NCI-H2171 treated with DMSO at 0.1 percent for 48 hours (cell line): ENCODE results near the gene CXCL8.

Experiments
- DNase-seq: peaks from one replicate; lab custom pipeline; 2025; lab: John Stamatoyannopoulos, UW

Gene CXCL8

DNA sequence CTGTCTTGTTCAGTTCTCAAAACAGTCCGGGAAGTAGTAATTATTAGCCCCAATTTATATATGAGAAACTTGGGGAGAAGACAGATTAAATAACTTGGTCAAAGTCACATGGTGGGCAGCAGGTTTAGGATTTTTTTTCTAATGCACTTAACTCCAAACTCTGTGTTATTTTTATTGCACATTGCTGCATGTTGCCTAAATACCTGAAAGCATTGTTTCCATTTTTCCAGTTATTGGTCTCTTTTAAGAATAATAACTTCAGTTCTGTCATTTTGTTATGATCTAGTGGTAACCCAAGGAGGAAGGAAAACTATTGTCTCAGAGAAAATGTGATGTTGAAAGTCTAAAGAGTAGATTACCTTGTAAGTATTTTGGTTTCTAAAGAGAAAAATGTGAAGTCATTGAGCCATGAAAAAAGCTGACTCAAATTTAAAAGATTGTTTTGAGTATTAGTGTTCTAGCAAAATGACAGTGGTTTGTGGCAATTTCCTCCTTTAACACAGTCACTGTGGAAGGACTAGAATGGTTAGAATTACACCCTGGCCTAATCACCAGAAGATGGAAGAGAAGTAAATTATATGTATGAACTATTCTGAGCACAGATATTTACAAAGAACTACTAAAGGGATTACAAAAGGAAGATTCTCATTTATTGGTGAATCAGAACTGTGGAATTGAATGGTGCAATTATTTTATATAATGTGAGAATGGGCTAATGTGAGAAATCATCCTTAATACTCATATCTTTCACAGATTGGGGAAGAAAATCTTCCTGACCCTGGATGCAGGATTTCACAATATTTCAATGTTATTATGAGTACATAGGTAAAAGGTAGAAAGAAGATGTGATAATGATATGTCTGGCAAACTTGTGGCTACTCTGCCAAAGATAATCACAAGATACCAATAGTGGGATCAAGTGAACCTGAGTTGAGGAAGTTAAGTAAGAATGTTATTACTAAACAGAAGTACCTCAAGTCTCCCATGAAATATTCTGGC lies 21.7 kb upstream of the CXCL8 start:
- DNase-seq, result no peak

DNA sequence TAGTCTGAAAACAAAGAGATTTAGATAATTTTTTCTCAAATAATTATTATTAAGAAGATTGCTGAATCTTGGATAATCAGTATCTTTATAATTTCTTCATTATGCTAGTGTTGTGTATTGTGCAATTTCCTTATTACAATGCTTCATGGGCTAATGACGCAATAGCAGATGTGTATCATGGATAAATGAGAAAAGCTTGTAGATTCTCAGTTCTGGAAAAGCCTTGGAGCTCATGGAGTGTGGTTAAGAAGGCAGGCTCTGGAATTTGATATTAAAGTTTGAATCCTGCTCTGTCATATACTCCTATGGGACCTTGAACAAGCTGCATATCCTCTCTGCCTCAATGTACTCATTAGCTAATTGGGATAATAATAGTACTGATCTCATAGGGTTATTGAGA lies 18.9 kb upstream of the CXCL8 start:
- DNase-seq, result no peak

DNA sequence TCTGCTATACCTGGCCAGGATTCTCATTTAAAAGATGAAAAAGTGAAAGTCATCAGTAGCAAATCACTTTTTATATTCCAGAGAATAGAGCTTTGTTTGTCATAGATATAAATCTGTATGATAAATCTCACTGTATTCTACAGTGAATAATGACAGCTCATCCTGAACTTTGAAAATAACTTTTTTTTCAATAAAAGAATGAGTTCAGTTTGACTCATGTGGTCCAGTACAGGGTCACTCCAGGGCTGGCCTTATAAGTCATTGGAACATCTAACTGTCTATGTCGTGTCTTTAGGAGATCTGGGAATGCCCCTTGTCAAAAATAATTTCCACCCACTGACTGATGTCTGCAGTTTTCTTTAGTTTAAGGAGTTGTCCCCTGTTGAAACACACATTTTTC lies 18.5 kb upstream of the CXCL8 start:
- no peak for DNase-seq

DNA sequence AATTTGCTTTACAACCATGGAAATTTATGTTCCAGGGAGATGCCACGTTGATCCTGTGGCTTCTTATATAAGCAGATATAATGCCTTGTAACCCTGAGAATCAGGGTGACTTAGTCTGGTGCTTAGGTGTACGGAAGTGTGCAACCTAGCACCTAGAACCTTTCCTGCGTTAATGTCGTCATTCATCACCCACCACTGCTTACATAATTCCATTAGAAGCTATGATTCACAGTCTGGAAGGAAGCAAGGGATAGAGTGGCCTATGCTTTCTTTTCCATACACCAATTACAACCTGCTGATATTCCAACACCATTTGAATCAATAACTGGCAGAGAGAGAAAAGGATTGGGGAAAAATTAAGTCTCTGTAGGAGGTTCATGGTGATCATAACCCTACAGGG lies 17.3 kb upstream of the CXCL8 start:
- no peak for DNase-seq

DNA sequence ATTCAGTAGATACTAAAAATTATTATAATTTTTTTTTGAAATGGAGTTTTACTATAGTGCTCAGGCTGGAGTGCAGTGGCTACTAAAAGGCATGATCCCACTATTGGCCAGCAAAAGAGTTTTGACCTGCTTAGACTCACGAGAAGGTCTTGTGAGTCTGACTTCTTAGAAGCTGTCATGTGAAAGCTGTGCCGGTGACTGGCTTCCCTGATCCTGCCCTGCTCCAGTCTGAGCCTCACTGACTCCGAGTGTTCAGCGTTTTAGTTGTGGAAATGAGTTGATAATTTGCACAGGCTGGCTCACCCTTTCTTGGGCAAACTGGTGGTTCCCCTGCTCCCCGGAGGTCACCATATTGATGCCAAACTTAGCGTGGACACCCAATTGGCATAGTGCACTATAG lies 16.4 kb upstream of the CXCL8 start:
- no peak for DNase-seq

DNA sequence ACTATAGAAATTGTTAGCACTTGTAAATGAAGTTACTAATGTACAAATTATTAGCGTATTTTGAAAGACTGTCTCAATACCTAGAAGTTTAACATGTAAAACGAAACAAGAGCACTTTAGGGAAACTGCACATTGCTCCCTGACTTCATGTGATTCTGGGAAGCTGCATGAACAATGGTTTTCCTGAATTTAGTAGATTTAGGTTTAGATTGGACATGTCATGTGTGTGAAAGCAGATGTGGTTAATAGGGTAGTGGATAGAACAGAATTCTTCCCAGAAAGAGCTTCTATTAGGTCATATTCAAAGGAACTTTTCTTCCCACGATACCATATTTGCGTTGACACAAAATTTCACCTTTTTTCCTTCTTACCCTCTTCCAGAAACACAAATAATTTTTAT lies 14.9 kb upstream of the CXCL8 start:
- no peak for DNase-seq

DNA sequence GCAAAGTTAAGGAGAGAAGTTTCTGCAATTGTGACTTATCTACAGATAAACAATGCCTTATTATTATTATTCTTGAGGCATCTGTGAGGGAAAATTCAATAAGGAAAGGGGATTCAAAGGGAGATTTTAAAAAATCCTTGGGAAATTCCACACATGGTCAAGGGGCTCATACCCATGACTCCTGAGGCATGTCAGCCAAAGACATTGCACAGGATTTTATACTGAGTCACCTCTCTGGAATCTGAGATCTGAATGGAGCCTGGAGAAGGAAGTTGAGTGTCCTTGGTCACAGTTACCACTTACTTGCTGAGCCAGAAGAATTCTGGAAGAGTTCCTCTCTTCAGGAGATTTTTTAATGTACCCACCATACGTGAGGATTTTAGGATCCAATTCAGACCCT lies 14.4 kb upstream of the CXCL8 start:
- DNase-seq, result no peak

DNA sequence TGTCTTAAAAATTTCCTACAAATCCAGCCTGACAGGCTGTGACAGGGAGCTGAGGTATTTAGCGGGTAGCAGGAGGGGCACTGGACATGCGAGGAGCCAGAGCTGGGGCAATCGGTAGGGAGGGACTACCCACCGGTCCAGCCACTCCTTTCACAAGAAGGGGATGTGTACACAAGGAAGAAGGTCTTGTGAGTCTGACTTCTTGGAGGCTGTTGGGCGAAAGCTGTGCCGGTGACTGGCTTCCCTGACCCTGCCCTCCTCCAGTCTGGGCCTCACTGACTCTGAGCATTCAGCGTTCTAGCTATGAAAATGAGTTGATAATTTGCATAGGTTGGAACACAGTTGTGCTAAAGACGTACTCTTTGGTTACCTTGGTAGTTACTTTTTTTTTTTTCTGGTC lies 12.7 kb upstream of the CXCL8 start:
- no peak for DNase-seq

DNA sequence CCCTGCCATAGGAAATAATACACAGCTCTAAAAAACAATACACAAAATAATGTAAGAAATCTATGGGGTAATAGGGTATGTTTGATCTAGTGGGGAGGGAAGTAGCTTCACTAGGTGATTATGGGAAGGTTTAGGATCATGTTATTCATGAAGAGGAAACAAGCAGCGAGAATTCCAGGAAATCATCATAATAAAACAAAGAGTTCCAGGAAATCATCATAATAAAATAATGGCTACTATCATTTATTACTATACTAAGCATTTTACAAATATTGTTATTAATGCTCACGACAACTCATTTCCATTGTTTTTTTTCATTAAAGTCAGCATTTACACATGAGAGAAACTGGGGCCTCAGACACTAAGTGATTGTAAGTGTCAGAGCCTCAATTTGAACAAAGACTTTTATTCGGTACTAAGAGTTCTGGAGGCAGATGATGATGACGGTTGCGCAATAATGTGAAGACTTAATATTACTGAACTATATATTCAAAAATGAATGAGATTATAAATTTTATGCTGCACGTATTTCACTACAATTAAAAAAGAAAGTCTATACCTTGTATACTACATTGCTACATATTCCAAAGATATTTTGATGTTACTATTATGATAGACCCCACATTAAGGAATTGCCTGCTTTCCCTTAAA lies 12.2 kb upstream of the CXCL8 start:
- no peak for DNase-seq

DNA sequence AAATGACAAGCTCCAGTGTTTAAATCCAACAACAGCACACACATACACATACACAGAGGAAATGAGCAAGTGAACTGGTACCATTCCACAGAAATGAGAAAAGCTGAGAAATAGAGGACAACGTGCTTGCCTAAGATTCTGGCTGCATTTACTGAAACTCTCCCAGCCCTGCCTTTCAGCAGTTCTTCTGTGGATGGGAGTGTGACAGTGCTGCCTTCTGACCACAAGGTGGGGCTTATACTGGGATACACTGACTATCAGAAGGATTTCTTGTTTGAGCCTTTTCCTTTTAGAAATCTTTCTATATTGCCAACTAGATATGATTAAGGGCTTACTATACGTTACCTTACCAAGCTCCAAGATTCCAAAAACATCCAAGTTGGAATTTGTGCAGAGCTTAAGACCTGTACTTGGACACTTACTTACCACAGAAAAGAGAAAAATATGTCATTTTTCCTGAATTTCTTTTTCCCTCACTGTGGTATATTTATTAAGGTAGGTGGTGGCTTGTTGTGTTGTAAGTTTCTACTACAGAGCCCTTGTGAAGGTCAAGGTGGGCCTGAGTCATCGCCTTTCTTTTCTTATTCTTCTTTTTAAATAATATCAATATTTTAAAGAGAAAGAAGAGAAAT lies 10.7 kb upstream of the CXCL8 start:
- DNase-seq, result peak; percentile 26

DNA sequence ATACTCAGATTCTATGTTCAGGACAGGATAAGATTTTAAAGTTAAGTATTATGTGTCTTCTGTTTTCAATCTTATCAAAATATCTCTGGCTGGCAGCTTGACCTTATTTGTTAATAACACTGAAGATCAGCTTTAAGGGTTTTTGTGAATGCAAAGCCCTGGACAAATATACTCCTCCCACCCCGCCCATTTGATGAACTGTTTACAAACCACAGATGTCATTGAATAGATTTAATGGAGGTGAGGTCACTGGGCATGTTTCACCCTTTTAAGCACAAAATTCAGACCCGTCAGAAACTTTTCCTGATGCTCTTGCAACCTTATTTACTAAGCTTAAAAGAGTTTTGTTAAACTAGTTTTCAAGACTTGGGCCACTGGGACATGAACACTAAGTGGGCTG lies 10.1 kb upstream of the CXCL8 start:
- DNase-seq, result no peak

DNA sequence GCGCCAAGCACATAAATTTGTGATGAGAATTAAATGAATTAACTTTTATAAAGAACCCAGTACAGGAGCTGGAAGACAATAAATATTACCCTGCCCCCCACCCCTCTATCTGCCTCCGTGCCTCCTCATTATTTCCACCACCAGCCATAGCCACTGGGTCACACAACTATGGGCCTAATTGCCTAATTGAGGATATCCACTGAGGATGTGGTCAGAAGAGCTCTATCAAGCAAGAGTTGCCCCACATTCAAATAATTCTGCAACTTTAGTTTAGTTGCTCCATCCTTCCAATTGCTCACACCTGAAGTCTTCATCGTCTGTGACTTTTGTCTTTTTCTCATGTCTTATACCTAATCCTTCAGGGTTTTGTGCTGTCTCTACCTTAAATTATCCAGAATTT lies 9.5 kb upstream of the CXCL8 start:
- DNase-seq, result no peak

DNA sequence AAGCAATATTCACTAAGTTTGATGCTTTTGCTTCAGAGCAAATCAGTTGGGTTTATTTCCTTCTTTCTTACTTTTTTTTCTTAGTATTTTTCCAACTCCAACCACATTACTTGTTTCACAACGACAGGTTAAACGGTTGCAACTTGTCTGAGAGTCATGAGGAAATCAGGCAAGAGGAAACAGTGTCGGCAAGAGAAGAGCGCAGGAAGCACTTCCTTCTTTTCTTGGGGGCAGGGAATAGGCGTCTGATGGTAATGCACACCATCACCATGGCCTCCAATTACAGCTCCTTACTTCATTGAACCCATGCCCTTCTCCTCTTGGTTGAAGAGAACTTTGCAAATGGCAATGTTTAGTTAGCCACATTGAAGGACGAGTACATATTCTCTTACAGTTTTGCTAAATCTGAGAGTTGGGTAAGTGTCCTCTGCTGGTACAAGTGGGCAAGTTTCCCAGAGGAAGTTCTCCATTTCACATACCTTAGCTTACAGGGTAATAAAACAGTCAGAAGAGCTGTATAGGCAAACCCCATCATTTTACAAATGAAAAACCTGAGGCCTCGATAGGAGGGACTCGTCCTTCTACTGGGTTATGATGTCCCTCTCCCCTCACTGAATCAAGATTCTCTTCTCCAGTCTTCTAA lies 8.3 kb upstream of the CXCL8 start:
- no peak for DNase-seq

DNA sequence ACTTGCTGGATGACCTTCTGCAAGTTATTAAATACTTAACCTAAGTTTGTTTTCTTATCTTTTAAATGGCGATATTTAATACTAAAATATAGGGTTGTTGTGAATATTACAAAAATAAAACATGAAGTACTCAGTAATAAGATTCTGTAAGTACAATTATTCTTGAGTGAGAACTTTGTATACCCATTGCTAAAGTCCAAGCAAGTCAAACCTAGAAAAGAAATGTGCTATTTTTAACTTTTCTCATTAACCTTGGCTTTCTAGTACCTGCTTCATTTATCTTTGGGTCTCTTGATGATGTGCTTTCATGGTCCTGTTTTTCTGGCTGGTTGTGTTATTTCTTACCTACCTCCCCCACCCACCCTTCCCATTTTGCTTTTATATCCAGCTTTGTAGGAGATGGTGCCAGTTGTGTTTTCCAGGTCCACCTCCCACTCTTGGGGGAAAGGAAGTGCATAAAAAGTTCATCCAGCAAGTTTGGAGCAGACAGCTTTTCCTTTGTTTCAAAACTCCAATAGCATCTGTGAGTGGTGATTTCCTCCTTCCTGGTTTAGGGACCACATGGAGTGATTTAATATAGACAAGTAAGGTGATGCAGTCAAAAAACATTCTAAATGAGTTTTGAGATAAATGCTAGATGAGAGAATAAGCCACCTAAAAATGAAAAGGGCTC lies 7.5 kb upstream of the CXCL8 start:
- DNase-seq, result no peak

DNA sequence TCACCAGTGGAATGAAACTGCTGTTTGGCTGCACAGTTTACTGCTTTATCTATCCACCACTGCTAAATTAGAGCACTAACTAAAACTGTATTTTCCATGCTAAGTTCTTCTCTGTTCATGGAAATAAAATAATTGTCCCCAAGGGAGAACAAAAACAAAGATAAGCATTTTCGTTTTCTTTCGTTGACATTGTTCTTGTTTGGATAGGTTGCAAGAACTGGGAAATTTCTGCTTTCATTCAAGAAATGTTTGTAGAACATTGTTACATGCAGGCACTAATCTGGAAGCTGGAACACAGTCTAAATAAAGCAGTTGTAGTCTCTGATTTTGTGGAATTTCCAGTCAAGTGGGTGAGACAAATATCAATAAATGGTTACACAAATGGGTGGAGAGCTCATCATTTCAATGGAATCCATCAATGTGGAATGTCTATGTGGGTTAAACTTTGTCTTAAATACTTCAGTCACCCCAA lies 5.8 kb upstream of the CXCL8 start:
- no peak for DNase-seq

DNA sequence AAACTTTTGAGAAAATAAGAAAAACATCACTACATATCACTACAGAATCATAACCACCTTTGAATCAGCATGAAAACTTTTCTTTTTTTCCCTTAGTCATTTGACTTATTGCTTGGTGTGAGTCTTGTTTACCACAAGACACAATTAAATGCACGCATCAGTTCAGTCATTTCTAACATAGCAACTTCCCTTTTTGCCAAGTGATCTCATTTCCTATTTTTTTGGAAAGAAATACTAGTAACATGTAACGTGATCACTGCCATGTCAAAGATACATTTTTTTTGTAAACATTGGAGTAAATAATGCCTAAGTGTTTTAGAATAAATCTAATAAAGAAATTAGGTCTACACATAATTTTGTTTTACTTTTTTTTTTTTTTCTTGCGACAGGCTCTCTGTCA lies 5.1 kb upstream of the CXCL8 start:
- DNase-seq, result no peak

DNA sequence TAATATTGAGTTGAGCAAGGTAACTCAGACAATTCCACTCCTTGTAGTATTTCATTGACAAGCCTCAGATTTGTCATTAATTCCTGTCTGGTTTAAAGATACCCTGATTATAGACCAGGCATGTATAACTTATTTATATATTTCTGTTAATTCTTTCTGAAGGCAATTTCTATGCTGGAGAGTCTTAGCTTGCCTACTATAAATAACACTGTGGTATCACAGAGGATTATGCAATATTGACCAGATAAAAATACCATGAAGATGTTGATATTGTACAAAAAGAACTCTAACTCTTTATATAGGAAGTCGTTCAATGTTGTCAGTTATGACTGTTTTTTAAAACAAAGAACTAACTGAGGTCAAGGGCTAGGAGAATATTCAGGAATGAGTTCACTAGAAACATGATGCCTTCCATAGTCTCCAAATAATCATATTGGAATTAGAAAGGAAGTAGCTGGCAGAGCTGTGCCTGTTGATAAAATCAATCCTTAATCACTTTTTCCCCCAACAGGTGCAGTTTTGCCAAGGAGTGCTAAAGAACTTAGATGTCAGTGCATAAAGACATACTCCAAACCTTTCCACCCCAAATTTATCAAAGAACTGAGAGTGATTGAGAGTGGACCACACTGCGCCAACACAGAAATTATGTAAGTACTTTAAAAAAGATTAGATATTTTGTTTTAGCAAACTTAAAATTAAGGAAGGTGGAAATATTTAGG lies 821 bp downstream of the CXCL8 start:
- no peak for DNase-seq

DNA sequence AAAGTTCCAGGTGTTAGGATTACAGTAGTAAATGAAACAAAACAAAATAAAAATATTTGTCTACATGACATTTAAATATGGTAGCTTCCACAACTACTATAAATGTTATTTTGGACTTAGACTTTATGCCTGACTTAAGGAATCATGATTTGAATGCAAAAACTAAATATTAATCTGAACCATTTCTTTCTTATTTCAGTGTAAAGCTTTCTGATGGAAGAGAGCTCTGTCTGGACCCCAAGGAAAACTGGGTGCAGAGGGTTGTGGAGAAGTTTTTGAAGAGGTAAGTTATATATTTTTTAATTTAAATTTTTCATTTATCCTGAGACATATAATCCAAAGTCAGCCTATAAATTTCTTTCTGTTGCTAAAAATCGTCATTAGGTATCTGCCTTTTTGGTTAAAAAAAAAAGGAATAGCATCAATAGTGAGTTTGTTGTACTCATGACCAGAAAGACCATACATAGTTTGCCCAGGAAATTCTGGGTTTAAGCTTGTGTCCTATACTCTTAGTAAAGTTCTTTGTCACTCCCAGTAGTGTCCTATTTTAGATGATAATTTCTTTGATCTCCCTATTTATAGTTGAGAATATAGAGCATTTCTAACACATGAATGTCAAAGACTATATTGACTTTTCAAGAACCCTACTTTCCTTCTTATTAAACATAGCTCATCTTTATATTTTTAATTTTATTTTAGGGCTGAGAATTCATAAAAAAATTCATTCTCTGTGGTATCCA lies 1.6 kb downstream of the CXCL8 start:
- no peak for DNase-seq

DNA sequence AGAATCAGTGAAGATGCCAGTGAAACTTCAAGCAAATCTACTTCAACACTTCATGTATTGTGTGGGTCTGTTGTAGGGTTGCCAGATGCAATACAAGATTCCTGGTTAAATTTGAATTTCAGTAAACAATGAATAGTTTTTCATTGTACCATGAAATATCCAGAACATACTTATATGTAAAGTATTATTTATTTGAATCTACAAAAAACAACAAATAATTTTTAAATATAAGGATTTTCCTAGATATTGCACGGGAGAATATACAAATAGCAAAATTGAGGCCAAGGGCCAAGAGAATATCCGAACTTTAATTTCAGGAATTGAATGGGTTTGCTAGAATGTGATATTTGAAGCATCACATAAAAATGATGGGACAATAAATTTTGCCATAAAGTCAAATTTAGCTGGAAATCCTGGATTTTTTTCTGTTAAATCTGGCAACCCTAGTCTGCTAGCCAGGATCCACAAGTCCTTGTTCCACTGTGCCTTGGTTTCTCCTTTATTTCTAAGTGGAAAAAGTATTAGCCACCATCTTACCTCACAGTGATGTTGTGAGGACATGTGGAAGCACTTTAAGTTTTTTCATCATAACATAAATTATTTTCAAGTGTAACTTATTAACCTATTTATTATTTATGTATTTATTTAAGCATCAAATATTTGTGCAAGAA lies 2.3 kb downstream of the CXCL8 start:
- no peak for DNase-seq

DNA sequence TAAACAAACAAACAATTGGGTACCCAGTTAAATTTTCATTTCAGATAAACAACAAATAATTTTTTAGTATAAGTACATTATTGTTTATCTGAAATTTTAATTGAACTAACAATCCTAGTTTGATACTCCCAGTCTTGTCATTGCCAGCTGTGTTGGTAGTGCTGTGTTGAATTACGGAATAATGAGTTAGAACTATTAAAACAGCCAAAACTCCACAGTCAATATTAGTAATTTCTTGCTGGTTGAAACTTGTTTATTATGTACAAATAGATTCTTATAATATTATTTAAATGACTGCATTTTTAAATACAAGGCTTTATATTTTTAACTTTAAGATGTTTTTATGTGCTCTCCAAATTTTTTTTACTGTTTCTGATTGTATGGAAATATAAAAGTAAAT lies 2.9 kb downstream of the CXCL8 start:
- no peak for DNase-seq
